Stimulated activated CD8-positive, alpha-beta memory T cell treated with anti-CD3 and anti-CD28 coated beads, Interleukin-4, amount 100 ng/mL, for 48 hours (primary cell): Measurements from ENCODE around the gene DRAM2.
"Not testable (repeated sequence)": the region's sequence is repeated elsewhere in the genome, so short reads cannot be mapped to it uniquely, and the experiment has no call there.

Experiments
- DNase-seq: peaks from one replicate; pipeline ENCODE4 v3.0.0-alpha.2; 2020

Gene DRAM2

DNA sequence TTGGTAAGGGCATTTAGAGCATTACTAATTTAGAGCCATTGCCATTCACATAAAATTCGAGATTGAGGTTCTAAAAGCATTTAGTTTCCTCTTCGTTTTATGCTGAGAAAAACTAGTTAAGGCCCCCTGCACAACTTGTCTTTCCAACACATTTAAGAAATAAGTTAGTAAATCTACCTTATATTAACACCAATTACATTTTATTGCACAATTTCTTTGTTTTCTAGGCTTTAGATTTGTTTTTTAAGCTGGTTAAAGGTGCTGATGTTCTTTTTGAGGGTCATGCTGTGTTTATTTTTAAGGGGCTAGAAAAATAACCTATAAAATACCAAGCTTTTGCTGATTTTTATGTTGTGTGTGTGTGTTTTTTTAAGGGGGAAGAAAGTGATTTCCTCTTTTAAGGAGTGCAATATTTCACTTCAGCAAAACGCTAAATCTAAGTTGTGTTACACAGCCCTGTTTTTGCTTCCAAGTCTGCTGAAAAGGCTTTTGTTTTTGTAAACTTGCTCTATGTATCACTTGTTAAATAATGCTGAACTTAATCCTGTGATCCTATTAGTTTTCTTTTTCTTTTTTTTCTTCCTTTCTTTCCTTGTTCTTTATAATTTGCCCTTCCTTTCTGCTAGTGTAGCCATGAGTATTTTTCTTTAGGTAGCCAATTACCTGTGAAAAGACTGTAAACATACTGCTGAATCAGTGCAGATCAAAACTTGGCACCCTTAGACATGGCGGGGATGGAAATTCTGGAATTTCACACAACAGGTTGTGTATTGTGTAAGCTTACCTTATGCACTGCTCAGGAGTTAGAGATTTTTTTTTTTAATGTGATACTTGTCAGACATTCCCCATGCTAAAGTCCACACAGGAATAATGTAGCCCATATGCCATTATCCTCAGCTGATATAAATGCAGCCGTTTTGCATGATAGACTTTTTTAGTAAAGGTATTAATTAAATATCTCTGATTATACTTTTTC lies 1.6 kb upstream of the DRAM2 start:
- no peak for DNase-seq

- no peak for DNase-seq
Observed at GRCh38 chr1:111140680-111140967, 731 bp upstream of the DRAM2 start.

DNA sequence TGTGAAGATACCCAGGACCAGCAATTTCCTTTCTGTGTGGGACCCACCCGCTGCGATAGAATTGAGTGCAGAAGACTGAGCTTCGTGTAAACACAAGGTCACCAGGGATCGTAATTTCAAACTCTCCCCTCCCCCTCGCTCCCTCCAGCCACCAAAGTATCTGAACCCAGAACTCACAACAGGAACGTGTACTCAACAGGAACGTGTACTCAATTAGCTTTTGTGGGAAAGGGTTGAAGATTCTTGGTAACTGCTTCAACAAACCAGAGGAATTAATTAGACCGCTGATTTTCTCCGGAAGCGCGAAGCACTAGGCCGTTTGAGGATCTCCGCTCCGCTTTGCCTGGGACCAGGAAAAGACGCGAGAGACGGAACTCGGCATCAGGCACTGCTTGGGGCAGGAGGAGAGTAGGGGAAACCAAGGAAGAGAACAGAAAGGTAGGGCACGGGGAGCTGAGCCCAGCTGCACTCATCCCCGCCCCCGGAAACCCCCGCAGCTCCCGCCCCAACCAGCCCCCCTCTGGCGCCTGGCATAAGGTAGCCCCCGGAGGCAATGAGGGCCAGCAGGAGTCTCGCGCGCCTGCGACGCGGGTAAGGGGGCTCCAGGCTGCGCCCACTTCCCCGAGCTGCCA lies 453 bp downstream of the DRAM2 start:
- DNase-seq = peak; percentile 66

- no peak for DNase-seq
Observed at GRCh38 chr1:111133866-111134265, 6.0 kb downstream of the DRAM2 start.

- DNase-seq = no peak
Observed at GRCh38 chr1:111131693-111132092, 8.2 kb downstream of the DRAM2 start.

GRCh38 chr1:111129376-111129775 lies 10.5 kb downstream of the DRAM2 start:
- DNase-seq = no peak

- DNase-seq = no peak
Observed at GRCh38 chr1:111127923-111128643, 11.8 kb downstream of the DRAM2 start.

GRCh38 chr1:111126354-111126753 lies 13.5 kb downstream of the DRAM2 start:
- DNase-seq = no peak

DNA sequence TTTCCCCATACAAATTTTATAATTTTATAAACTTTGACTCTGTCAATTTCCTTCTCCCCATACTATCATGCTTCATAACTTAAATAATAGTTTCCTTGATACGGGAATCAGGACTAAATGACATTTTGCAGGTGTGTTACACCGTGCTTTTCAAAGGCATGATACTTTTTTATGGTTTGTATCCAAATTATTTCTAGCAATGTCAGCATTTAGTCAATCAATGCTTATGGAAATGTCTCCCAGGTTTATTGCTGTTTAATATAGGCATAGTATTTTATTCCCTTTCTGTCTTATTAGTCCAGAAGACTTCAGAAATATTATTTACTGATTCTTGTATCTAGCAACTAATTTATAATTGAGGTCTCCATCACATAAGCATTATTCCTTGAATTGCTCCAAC lies 23.4 kb downstream of the DRAM2 start:
- DNase-seq = no peak

- no peak for DNase-seq
Observed at GRCh38 chr1:111110197-111110899, 29.5 kb downstream of the DRAM2 start.

GRCh38 chr1:111104981-111105380 lies 34.9 kb downstream of the DRAM2 start:
- DNase-seq = no peak

DNA sequence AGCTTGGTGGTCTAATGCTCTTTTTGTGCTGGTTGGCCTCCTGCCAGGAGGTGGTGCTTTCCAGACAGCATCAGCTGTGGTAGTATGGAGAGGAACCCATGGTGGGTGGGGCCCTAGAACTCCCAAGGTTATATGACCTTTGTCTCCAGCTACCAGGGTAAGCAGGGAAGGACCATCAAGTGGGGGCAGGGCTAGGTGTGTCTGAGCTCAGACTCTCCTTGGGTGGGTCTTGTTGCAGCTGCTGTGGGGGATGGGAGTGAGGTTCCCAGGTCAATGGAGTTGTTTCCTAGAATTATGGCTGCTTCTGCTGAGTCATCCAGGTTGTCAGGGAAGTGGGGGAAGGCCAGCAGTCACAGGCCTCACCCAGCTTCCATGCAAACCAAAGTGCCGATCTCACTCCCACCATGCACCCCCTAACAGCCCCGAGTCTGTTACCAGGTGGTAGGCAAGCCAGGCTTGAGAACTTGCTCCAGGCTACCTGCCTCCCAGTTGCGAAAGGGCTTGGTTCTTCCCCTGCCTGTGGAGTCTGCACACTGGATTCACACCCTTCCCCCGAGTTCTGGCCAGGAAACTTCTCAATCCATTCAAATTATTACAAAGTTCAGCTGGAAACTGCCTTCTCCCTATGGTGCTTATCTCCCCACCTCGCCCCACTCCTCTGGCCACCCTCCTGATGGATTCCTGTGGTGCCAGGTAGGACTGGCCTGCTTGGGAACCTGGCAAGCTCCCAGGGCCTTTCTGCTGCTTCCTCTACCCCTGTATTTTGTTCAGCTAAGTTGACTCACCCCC lies 37.8 kb downstream of the DRAM2 start:
- DNase-seq = no peak

GRCh38 chr1:111099289-111099688 lies 40.6 kb downstream of the DRAM2 start:
- DNase-seq = no peak

- DNase-seq = no peak
Observed at GRCh38 chr1:111097356-111098099, 42.4 kb downstream of the DRAM2 start.

DNA sequence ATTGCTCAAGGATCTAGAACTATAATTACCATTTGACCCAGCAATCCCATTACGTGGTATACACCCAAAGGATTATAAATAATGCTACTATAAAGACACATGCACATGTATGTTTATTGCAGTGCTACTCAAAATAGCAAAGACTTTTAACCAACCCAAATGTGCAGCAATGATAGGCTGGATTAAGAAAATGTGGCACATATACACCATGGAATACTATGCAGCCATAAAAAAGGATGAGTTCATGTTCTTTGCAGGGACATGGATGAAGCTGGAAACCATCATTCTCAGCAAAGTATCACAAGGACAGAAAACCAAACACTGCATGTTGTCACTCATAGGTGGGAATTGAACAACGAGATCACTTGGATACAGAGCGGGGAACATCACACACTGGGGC lies 44.5 kb downstream of the DRAM2 start:
- not testable (repeated sequence) for DNase-seq

DNA sequence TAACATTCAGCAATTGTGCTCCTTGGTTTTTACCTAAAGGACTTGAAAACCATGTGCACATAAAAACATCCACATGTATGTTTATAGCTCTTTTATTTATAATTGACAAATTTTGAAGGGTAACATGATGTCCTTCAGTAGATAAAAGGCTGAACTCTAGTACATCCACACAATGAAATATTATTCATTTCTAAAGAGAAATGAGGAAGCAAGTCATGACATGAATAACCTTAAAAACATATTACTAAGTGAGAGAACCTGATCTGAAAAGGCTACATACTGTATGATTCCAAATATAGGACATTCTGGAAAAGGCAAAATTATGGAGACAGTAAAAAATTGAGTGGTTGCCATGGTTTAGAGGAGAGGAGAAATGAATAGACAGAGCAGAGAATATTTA lies 50.3 kb downstream of the DRAM2 start:
- no peak for DNase-seq

- no peak for DNase-seq
Observed at GRCh38 chr1:111085676-111086075, 54.2 kb downstream of the DRAM2 start.

- DNase-seq = no peak
Observed at GRCh38 chr1:111084999-111085398, 54.9 kb downstream of the DRAM2 start.

DNA sequence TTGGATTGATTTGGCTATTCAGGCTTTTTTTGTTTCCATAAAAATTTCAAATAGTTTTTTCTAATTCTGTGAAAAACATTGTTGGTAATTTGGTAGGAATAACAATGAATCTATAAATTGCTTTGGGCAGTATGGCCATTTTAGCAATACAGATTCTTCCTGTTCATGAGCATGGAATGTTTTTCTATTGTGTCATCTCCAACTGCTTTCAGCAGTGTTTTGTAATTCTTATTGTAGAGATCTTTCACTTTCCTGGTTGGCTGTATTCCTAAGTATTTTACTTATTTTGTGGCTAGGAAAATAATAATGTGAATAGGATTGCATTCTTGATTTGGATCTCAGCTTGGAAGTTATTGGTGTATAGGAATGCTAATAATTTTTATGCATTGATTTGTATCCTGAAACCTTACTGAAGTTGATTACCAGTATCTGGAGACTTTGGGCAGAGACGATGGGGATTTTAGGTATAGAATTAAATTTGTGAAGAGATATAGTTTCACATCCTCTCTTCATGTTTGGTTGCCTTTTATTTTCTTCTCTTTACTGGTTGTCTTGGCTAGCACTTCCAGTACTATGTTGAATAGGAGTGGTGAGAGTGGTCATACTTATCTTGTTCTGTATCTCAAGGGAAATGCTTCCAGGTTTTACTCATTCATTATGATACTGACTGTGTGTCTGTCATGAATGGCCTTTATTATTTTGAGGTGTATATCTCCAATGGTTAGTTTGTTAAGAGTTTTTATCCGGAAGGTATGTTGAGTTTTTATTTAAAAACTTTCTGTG lies 57.3 kb downstream of the DRAM2 start:
- no peak for DNase-seq

- DNase-seq = not testable (repeated sequence)
Observed at GRCh38 chr1:111079329-111079728, 60.6 kb downstream of the DRAM2 start.

DNA sequence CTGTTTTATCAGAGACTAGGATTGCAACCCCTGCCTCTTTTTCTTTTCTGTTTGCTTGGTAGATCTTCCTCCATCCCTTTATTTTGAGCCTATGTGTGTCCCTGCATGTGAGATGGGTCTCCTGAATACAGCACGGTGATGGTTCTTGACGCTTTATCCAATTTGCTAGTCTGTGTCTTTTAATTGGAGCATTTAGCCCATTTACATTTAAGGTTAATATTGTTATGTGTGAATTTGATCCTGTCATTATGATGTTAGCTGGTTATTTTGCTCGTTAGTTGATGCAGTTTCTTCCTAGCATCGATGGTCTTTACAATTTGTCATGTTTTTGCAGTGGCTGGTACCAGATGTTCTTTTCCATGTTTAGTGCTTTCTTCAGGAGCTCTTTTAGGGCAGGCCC lies 62.6 kb downstream of the DRAM2 start:
- not testable (repeated sequence) for DNase-seq
